Neural progenitor cell (in vitro differentiated cells): ENCODE measurements around the gene KIF18B. TPM values are rescaled to one million over a fixed set of nuclear protein-coding genes. Genes with fewer than 3 reads are reported as not detected.

ENCODE experiments used
- DNase-seq: peaks from one replicate; pipeline ENCODE4 v3.0.0-alpha.2; 2016; ENCODE audit warnings: low spot score
- H2AFZ ChIP-seq: fragments of 200-600 bp; sonication (generic); replicated peaks from 2 replicates; pipeline ENCODE4 v1.6.1; 2016; ENCODE audit warnings: antibody characterized with exemption
- H3F3A ChIP-seq: fragments of 200-600 bp; sonication (generic); 2 replicates; pipeline ENCODE4 v1.6.1; 2016; ENCODE audit warnings: antibody characterized with exemption, low read depth
- H3K27ac ChIP-seq: fragments of 200-600 bp; sonication (generic); 2 replicates; pipeline ENCODE4 v1.5.1; 2016; ENCODE audit warnings: mild to moderate bottlenecking
- H3K27me3 ChIP-seq: fragments of 200-600 bp; sonication (generic); 2 replicates; pipeline ENCODE4 v1.6.1; 2016; ENCODE audit warnings: mild to moderate bottlenecking, moderate library complexity
- H3K36me3 ChIP-seq: fragments of 200-600 bp; sonication (generic); 2 replicates; pipeline ENCODE4 v1.5.1; 2016
- H3K4me1 ChIP-seq: fragments of 200-600 bp; sonication (generic); 2 replicates; pipeline ENCODE4 v1.6.1; 2016; ENCODE audit warnings: mixed run types
- H3K4me2 ChIP-seq: fragments of 200-600 bp; sonication (generic); 2 replicates; pipeline ENCODE4 v1.6.1; 2016
- H3K4me3 ChIP-seq: fragments of 200-600 bp; sonication (generic); 2 replicates; pipeline ENCODE4 v1.5.1; 2016
- H3K79me2 ChIP-seq: fragments of 200-600 bp; sonication (generic); 2 replicates; pipeline ENCODE4 v1.6.1; 2016; ENCODE audit warnings: low read depth
- H3K9ac ChIP-seq: fragments of 200-600 bp; sonication (generic); 2 replicates; pipeline ENCODE4 v1.6.1; 2016
- H3K9me3 ChIP-seq: fragments of 200-600 bp; sonication (generic); 2 replicates; pipeline ENCODE4 v1.5.1; 2016; ENCODE audit warnings: low read depth
- H4K20me1 ChIP-seq: fragments of 200-600 bp; sonication (generic); 2 replicates; pipeline ENCODE4 v1.6.1; 2016; ENCODE audit warnings: low read depth
- H3K27ac Mint-ChIP-seq: 3 replicates; pipeline ENCODE4 v1.8.0; 2021; ENCODE audit warnings: mixed read lengths
- H3K27me3 Mint-ChIP-seq: 2 replicates; pipeline ENCODE4 v1.8.0; 2022; ENCODE audit warnings: low read depth, mild to moderate bottlenecking, inconsistent platforms, moderate library complexity, mixed read lengths; ENCODE audit not compliant: insufficient read depth
- H3K36me3 Mint-ChIP-seq: 3 replicates; pipeline ENCODE4 v1.8.0; 2021; ENCODE audit warnings: mixed read lengths
- H3K4me1 Mint-ChIP-seq: 3 replicates; pipeline ENCODE4 v1.8.0; 2021; ENCODE audit warnings: mixed read lengths
- H3K4me3 Mint-ChIP-seq: 3 replicates; pipeline ENCODE4 v1.8.0; 2021; ENCODE audit warnings: mild to moderate bottlenecking, moderate library complexity, mixed read lengths
- H3K9me3 Mint-ChIP-seq: 3 replicates; pipeline ENCODE4 v1.8.0; 2020; ENCODE audit warnings: mixed read lengths
- CTCF ChIP-seq: fragments of 200-600 bp; sonication (generic); IDR thresholded peaks from 2 replicates; pipeline ENCODE4 v1.5.1; 2017; ENCODE audit warnings: antibody characterized with exemption, mild to moderate bottlenecking
- EZH2 ChIP-seq: fragments of 200-600 bp; sonication (generic); IDR thresholded peaks from 2 replicates; pipeline ENCODE4 v1.6.1; 2017; ENCODE audit warnings: antibody characterized with exemption, mild to moderate bottlenecking, moderate library complexity
- EZH2phosphoT487 ChIP-seq: fragments of 200-600 bp; sonication (generic); IDR thresholded peaks from 2 replicates; pipeline ENCODE4 v1.6.1; 2017; ENCODE audit warnings: antibody characterized with exemption
- total RNA-seq: library from RNA; depleted of rRNA; stranded (reverse); fragments of >200 nt; gene quantifications from 2 replicates; pipeline ENCODE4 v1.2.3, GENCODE V29; 2015; ENCODE audit warnings: low replicate concordance

The KIF18B gene
- total RNA-seq, 1 donor from 2014 or later: 15.1 TPM

GRCh38 chr17:44914698-44915271 lies 32.8 kb downstream of the KIF18B start:
- Histone ChIP-seq H3K36me3 (no peaks in the 10 kb centered on the region), H3K9me3 (no peaks in the 10 kb centered on the region), H3K9ac (no peak overlapping the region), H2AFZ (no peak overlapping the region), H3F3A (no peaks in the 10 kb centered on the region), H3K4me1 (peaks cover 4% of the 10 kb centered on the region), H3K4me2 (no peak overlapping the region), H3K27ac (no peak overlapping the region), H3K79me2 (no peaks in the 10 kb centered on the region), H3K27me3 (peaks cover 45% of the 10 kb centered on the region), H4K20me1 (no peaks in the 10 kb centered on the region), H3K4me3 (no peak overlapping the region)
- no peaks in the 10 kb centered on the region for H3K9me3 Mint-ChIP-seq
- no peak overlapping the region for H3K27ac Mint-ChIP-seq
- H3K4me1 Mint-ChIP-seq: peaks cover 19% of the 10 kb centered on the region
- TF ChIP-seq CTCF (no peak), EZH2phosphoT487 (no peak), EZH2 (no peak)
- peaks cover 18% of the 10 kb centered on the region for H3K27me3 Mint-ChIP-seq
- DNase-seq: no peak
- H3K4me3 Mint-ChIP-seq: no peak overlapping the region
- no peaks in the 10 kb centered on the region for H3K36me3 Mint-ChIP-seq

- Histone ChIP-seq H2AFZ (no peak overlapping the region), H4K20me1 (no peaks in the 10 kb centered on the region), H3K4me3 (no peak overlapping the region), H3K27ac (no peak overlapping the region), H3K4me1 (peaks cover 4% of the 10 kb centered on the region), H3K36me3 (no peaks in the 10 kb centered on the region), H3K79me2 (no peaks in the 10 kb centered on the region), H3K9ac (no peak overlapping the region), H3K9me3 (no peaks in the 10 kb centered on the region), H3K4me2 (no peak overlapping the region), H3K27me3 (peaks cover 45% of the 10 kb centered on the region), H3F3A (no peaks in the 10 kb centered on the region)
- no peaks in the 10 kb centered on the region for H3K36me3 Mint-ChIP-seq
- DNase-seq: no peak
- H3K4me1 Mint-ChIP-seq: peaks cover 19% of the 10 kb centered on the region
- no peak overlapping the region for H3K4me3 Mint-ChIP-seq
- no peak overlapping the region for H3K27ac Mint-ChIP-seq
- TF ChIP-seq EZH2 (no peak), CTCF (no peak), EZH2phosphoT487 (no peak)
- H3K27me3 Mint-ChIP-seq: peaks cover 18% of the 10 kb centered on the region
- no peaks in the 10 kb centered on the region for H3K9me3 Mint-ChIP-seq
These were observed 33.4 kb downstream of the KIF18B start for GRCh38 chr17:44914148-44914547.

- no peaks in the 10 kb centered on the region for H4K20me1 ChIP-seq
- no peak for DNase-seq
- Mint-ChIP-seq H3K4me3 (no peak overlapping the region), H3K27ac (no peak overlapping the region), H3K27me3 (peaks cover 18% of the 10 kb centered on the region), H3K36me3 (no peaks in the 10 kb centered on the region), H3K4me1 (peaks cover 19% of the 10 kb centered on the region), H3K9me3 (no peaks in the 10 kb centered on the region)
- no peak overlapping the region for H2AFZ ChIP-seq
- peaks cover 45% of the 10 kb centered on the region for H3K27me3 ChIP-seq
- H3K4me1 ChIP-seq: peaks cover 4% of the 10 kb centered on the region
- H3K4me2 ChIP-seq: no peak overlapping the region
- no peaks in the 10 kb centered on the region for H3F3A ChIP-seq
- H3K9ac ChIP-seq: no peak overlapping the region
- no peak overlapping the region for H3K4me3 ChIP-seq
- H3K9me3 ChIP-seq: no peaks in the 10 kb centered on the region
- H3K27ac ChIP-seq: no peak overlapping the region
- TF ChIP-seq EZH2: no peak
- TF ChIP-seq EZH2phosphoT487: no peak
- no peak for TF ChIP-seq CTCF
- H3K79me2 ChIP-seq: no peaks in the 10 kb centered on the region
- H3K36me3 ChIP-seq: no peaks in the 10 kb centered on the region
These were observed 33.9 kb downstream of the KIF18B start for GRCh38 chr17:44913676-44914075.
